Stimulated activated CD4-positive, alpha-beta T cell treated with anti-CD3 and anti-CD28 coated beads, Interleukin-1b, Interleukin-23, amount 100 ng/mL, for 4 hours (primary cell): ENCODE results near the gene RNASEH1.

Experiments used
- DNase-seq, 2 donors: peaks; one replicate each; pipeline ENCODE4 v3.0.0-alpha.2; 2020; ENCODE audit warnings: low read depth in 2 of 2

RNASEH1 gene

GRCh38 chr2:3558205-3559014 is at the start of gene RNASEH1:
TSS of gene RNASEH1 (minus strand) at chr2:3558333. CDS start at chr2:3558260, 73 bp downstream.
- peak; percentile 98 to 99 for DNase-seq

- no peak for DNase-seq
These were observed 48.5 kb upstream of the RNASEH1 start for GRCh38 chr2:3606370-3607201.

GRCh38 chr2:3606028-3606369 is 47.9 kb upstream of the RNASEH1 start:
- no peak for DNase-seq

GRCh38 chr2:3604991-3605961 is 47.1 kb upstream of the RNASEH1 start:
- DNase-seq, result peak in 1 of 2 donors; percentile 34

- no peak for DNase-seq
These were observed 46.2 kb upstream of the RNASEH1 start for GRCh38 chr2:3604207-3604877.

- no peak for DNase-seq
These were observed 45.5 kb upstream of the RNASEH1 start for GRCh38 chr2:3603536-3604206.

GRCh38 chr2:3602553-3603339 is 44.6 kb upstream of the RNASEH1 start:
- no peak for DNase-seq

- no peak for DNase-seq
These were observed 43.6 kb upstream of the RNASEH1 start for GRCh38 chr2:3601561-3602271.

GRCh38 chr2:3600256-3600855 is 42.2 kb upstream of the RNASEH1 start:
- DNase-seq, result no peak

GRCh38 chr2:3598912-3599854 is 41.0 kb upstream of the RNASEH1 start:
- DNase-seq, result no peak

- DNase-seq, result no peak
These were observed 40.2 kb upstream of the RNASEH1 start for GRCh38 chr2:3598197-3598910.

- no peak for DNase-seq
These were observed 39.4 kb upstream of the RNASEH1 start for GRCh38 chr2:3597567-3597966.

- DNase-seq, result no peak
These were observed 38.8 kb upstream of the RNASEH1 start for GRCh38 chr2:3596901-3597417.

GRCh38 chr2:3595985-3596384 is 37.9 kb upstream of the RNASEH1 start:
- DNase-seq, result no peak

GRCh38 chr2:3595404-3595803 is 37.3 kb upstream of the RNASEH1 start:
- DNase-seq, result no peak

GRCh38 chr2:3594493-3595281 is 36.6 kb upstream of the RNASEH1 start, which contains the start of gene COLEC11:
TSS of gene COLEC11 (plus strand) at chr2:3595112. CDS start at chr2:3604341, 9,229 bp downstream.
- no peak for DNase-seq
